GM12891 (cell line): ENCODE data around the gene SLIT1.

Experiments used
- PAX5 ChIP-seq: IDR thresholded peaks from 2 replicates; pipeline ENCODE4 v1.6.1; 2011; ENCODE audit warnings: low read length, moderate library complexity, mild to moderate bottlenecking; ENCODE audit not compliant: insufficient read depth, severe bottlenecking
- POLR2A ChIP-seq: IDR thresholded peaks from 2 replicates; pipeline ENCODE4 v1.6.1; 2011; ENCODE audit warnings: low read depth, low read length, control low read depth
- POLR2AphosphoS5 ChIP-seq: IDR thresholded peaks from 2 replicates; pipeline ENCODE4 v1.6.1; 2011; ENCODE audit warnings: low read depth, low read length, control low read depth
- SPI1 ChIP-seq: IDR thresholded peaks from 2 replicates; pipeline ENCODE4 v1.6.1; 2011; ENCODE audit warnings: low read depth, low read length, control low read depth
- TAF1 ChIP-seq: IDR thresholded peaks from 2 replicates; pipeline ENCODE4 v1.6.1; 2011; ENCODE audit warnings: low read depth, low read length, control low read depth

DNA sequence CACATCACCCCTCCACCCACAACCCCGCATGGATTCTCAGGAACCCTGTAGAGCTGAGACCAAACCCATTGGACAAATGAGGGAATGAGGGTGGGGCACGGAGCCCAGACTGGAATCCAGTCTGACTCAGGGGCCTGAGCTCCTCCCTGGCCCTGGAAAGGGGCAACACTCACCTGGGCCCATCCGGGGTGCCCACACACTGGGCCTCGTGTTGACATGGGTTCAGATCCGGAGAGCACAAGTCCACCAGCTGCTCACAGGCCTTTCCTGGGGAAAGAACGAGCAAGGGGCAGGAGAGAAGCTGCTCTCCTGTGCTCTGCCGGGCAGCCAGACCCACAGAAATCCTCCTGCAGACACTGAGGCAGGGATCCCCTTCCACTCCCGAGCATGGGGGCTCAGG lies 172.2 kb downstream of the SLIT1 start:
- TF ChIP-seq POLR2A: no peak
- TF ChIP-seq TAF1: no peak
- no peak for TF ChIP-seq POLR2AphosphoS5
- TF ChIP-seq SPI1: no peak
- TF ChIP-seq PAX5: no peak
